GM19397 (cell line): ENCODE results near the gene CNNM2.
"Not testable (repeated sequence)": the region's sequence is repeated elsewhere in the genome, so short reads cannot be mapped to it uniquely, and the experiment has no call there.

Experiments used
- ATAC-seq: cut with Tn5 transposase; IDR thresholded peaks from one replicate; pipeline ENCODE4 v1.9.1; 2021; ENCODE audit warnings: mild to moderate bottlenecking, moderate library complexity; ENCODE audit not compliant: unreplicated experiment

Gene CNNM2

DNA sequence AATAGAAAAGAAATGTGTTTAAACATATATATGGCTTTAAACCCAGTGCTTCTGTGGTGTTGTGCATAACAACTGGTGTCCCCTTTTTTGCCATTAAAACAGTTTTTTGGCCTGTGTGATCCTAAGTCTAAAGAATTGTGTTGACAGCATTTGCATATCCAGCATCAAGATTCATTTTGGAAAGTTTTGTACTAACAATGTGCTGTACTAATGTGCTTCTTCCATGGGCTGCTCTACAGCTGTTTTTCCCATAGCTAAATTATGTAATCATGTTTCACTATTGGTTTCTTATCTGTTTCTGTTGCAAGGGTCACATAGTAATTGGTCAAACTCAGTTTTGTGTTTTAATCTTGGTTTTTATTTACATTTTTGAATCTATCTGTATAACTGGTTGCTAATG is 5.5 kb downstream of the CNNM2 start:
- ATAC-seq, result no peak

DNA sequence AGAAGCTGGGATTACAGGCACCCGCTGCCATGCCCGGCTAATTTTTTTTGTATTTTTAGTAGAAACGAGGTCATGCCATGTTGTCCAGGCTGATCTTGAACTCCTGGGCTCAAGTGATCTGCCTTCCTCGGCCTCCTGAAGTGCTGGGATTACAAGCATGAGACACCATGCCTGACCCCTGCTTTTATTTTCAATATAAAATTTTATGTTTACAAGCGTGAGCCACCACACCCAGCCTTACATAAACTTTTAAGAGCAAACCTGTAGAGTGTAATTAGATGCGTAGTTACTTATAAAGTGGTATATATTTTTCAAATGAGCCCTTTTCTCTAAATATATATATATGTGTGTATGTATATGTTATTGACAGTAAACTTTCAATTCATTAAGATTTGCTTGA is 8.7 kb downstream of the CNNM2 start:
- ATAC-seq, result no peak

DNA sequence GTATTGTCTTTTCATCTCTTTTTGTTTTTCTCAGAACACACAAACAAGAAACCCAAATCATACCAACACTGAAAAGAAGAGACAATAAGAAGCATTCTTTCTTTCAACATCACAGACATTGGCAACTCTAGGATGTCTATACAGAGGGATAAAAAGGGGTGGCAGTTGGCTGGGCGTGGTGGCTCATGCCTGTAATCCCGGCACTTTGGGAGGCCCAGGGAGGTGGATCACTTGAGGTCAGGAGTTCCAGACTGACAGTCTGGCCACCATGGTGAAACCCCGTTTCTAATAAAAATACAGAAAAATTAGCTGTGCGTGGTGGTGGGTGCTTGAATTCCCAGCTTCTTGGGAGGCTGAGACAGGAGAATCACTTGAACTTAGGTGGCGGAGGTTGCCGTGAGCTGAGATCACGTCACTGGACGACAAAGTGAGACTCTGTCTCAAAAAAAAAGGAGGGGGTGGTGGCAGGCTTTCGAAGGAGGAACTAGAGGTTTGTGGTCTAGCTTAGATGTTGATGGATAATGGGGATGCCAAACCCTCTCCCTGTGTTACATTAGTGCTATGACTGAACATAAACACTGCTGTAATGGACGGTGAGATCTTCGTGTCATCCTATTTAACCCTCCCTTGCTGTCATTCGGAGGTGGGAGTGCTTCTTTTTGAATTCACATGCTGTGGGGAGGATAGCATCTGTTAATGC is 9.4 kb downstream of the CNNM2 start:
- no peak for ATAC-seq

DNA sequence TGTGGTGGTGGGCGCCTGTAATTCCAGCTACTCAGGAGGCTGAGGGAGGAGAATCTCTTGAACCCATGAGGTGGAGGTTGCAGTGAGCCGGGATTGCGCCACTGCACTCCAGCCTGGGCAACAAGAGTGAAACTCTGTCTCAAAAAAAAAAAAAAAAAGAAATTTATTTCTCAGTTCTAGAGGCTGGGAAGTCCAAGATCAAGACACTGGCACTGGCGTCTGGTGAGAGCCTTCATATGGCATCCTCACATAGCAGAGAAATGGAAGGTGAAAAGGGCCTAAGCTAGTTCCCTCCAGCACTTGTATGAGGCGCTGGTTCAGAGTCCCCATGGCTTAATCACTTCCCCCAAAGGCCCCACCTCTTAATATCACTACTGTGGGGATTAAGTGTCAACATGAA is 10.3 kb downstream of the CNNM2 start:
- ATAC-seq, result not testable (repeated sequence)

DNA sequence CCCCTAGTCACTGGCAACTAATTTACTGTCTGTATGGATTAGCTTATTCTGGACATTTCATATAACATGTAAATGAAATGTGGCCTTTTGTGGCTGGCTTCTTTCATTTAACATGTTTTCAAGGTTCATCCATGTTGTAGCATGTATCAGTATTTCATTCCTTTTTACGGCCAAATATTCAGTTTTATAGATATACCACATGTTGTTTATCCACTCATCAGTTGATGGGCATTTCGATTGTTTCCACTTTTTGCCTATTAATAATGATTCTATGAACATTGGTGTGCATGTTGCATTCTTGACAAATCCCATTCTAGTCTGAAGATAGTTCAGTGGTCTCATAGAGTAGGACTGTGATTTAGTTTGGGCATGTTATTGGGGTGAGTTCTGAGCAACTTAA is 12.6 kb downstream of the CNNM2 start:
- no peak for ATAC-seq

DNA sequence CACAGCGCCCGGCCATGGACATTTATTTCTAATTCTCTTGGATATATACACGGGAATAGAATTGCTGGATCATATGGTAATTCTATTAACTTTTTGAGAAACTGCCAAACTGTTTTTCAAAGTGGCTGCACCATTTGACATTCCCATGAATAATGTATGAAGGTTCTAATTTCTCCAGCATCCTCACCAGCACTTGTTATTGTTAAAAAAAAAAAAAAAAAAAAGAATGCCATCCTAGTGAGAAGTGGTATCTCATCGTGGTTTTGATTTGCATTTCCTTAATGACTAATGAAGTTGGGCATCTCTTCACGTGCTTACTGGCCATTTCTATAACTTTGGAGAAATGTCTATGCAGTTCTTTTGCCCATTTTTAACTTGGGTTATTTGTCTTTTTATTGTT is 13.5 kb downstream of the CNNM2 start:
- ATAC-seq, result no peak

DNA sequence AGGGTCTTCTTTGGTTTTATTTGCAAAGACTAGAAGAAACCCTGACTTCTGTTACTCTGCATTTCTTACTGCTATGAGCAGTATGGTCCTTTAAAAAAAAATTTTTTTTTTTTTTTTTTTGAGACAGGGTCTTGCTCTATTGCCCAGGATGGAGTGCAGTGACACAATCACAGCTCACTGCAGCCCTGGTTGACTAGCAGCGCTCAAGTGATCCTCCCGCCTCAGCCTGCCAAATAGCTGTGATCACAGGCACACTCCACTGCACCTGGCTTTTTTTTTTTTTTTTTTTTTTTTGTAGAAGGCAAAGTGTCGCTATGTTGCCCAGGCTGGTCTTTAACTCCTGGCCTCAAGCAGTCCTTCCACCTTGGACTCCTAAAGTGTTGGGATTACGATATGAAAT is 17.4 kb downstream of the CNNM2 start:
- ATAC-seq, result no peak

DNA sequence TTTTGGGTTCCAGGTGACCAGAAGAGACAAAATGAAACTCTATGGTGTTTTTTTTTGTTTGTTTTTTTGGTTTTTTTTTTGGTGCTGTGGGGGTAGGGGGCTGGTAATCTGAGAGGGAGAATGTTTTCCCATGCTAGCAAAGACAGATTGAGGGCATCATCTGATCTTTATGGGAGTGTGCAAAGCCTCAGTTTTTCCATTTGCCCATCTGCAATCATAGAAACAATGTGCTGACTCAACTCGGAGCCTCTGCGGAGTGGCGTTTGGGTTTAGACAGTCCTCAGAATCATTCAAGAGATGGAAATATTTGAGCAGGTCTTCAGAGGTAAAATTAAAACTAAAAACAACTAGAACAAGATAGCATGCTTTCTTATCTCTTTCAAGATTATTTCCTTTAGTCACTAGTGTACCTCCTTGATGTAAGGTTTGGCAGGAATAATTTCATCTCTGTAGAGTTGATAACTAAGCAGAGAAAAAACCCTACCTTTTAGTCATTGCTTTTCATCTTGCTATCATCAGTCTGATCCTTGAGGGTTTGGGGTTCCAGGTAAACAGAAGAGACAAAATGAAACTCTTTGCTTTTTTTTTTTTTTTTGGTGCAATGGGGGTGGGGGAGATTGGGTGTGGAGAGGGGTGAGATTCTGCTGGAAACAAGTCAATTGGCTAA is 18.0 kb downstream of the CNNM2 start:
- no peak for ATAC-seq

DNA sequence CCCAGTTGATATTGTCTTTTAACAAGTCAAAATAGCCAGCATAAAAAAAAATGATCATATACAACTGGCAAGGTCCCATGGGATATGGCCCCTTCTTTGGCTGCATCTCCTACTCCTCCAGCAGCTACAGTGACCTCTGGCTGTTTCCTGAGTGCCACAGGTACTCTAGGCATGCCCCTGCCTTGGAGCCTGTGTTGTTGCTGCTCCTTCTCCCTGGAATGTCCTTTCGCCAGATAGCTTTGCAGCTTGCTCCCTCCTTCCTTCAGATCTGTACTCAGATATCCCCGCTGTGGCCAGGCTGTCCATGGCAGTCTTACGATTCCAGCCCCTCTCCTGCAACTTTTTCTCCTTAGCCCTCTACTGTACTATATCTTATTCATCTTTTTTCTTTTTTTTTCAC is 23.3 kb downstream of the CNNM2 start:
- ATAC-seq, result no peak

DNA sequence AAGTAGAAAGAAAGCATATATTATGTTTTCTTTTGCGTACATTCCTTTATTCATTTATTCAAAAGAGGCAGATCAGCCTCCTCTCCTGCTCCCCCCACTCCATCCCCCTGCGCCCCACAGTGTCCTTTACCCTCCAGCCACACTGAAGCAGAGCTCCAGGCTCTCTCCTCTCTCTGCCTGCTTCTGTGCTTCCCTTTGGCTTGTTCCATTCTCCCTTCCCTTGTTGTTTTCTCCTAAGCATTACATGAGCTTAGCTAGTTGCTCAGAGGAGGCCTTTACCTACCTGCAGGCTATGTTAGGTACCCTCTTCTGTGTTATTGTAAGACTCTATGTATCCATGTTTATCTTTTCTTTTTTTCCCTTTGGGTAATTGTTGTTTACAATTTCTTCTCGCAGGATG is 27.4 kb downstream of the CNNM2 start:
- no peak for ATAC-seq

DNA sequence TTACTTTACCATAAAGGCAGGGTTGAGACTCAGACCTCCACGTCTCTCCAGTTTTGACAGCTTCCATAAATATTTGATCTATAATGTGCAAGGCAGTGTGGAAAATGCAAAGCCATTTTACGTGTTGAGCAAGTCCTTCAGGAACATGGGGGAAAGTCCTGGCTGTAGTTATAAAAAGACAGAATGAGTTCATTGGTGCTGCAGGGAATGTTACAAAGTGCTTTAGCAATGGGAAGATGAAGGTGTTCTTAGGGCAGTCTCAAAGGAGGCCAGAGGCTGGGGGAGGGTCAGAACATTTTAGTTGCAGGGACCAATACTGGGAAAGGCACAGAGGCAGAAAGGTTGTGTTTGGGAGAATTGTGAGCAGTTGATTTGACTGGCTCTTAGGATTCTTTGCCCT is 27.9 kb downstream of the CNNM2 start:
- ATAC-seq, result no peak

DNA sequence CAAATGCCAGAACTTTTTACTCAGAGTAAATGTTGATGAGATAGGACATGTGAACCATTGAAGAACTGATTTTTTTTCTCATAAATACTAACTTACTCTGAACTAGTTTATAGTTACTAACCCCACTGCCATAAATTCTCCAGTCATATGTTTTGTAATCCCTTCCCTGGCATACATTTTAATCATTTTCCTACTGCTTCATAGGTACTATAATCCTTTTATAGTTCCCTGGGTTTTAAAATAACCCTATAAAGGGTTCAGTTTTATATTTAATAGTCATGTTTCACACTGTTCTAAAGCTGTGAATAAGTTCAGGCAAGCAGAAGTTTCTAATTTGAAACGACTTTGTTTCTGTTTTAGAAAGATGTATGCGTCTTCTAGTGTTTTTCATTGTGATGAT is 28.9 kb downstream of the CNNM2 start:
- ATAC-seq, result no peak

DNA sequence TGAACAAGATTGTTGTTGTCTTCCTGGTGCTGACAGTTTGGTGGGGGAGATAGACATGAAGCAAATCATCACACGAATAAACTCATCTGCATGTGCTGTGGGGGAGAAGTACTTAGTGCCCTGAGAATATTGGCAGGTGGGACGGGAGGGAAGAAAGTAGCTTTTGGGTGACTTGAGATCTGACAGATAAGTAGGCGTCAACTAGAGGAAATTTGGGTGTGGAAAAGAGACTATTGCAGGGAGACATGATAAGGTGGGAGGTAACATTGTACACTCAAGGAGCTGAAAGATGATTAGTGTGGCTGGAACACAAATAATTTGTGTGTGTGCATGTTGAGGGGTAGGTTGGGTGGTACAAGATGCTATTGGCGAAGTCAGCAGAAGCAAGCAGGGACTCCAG is 30.1 kb downstream of the CNNM2 start:
- no peak for ATAC-seq

DNA sequence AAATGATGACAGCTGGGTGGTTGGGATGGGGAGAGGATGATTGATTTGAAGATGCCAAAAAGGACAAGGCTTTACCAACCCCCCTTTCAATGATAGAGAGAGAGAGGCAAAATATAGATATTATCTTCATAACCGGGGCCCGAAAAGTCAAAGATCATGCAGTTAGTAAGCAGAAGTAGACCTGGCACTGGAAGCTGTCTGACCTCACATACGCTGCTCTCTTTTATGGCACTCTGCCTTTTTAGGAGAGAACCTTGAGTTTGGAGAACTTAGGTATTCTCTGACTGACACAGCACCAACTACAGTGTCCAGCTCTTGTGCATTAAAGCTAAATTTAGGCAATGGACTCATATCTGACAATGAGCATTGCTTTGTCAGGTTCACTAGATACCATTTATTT is 30.7 kb downstream of the CNNM2 start:
- ATAC-seq, result no peak

DNA sequence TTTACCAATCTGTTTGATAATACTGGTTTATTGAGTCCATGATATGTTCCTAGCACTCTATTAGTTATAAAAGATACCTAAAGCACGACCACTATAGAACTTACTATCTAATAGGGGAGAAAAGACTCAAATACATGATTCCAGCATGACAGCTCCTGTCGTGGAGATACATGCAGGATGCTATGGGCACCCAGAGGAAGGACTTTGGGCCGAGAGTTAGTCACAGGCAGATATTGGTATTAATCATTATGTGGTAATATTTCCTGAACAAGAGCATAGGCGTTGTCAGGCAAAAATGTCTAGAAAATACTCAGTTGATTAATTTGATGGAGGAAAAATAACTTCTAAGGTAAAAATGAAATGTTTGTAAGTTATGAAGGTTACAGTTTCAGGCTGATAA is 31.8 kb downstream of the CNNM2 start:
- no peak for ATAC-seq

DNA sequence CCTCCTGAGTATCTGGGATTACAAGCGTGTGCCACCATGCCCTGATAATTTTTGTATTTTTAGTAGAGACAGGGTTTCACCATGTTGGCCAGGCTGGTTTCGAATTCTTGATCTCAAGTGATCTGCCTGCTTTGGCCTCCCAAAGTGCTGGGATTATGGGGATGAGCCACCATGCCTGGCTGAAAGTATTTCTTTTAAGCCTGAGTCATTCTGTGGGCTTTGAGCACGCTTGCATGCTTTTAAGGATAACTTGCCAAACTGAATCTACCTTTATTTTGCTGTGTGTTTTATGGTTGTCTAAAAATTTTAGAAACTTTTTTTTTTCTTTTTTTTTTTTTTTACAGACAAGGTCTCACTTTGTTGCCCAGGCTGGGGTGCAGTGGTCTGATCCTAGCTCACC is 33.2 kb downstream of the CNNM2 start:
- ATAC-seq, result no peak

DNA sequence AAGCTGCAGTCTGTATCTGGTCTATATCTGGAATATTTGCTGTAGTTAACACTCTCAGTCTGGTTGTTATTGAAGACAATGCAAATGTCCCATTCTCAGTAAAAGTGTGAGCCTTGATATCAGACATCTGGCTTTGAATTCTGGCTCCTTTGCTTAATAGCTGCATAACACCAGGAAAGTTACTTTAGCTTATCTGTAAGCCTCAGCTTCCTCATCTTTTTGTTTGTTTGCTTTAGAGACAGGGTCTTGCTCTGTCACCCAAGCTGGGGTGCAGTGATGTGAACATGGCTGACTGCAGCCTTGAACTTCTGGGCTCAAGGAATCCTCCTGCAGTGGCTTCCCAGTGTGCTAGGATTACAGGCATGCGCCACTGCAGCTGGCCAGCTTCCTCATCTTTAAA is 41.3 kb downstream of the CNNM2 start:
- ATAC-seq, result no peak

DNA sequence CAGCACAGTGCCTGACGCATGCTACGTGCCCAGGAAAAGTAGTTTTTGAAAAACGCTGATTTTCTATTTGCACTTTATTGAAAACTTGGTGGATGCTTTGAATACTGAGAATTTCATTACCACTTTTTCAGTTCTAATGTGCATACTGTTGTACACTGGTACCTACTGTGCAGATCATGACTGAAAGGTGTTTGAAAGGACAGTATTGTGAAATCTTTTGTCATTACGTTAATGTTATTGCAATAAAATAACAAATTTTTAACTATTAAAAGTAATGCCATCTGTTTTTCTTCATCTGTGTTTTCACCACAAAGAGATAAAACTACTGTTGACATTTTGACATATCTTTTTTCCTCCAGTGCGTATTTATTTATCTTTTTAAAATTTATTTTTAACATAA is 42.1 kb downstream of the CNNM2 start:
- ATAC-seq, result no peak

DNA sequence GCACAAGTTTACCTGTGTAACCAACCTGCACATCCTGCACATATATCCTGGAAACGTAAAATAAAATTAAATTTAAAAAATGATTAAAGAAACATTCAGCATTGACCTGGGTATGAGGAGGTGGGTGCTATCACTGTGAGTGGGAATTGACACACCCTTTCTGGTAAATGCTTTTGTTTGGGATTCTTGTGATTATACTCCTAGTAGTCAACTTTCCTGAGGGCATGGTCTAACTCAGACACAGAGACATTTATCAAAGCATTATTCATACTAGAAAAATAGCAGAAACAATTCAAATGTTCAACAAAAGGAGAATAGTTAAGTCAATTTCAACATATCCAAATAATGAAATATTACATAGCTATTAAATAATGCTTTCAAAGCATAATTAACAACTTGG is 44.2 kb downstream of the CNNM2 start:
- ATAC-seq, result no peak

DNA sequence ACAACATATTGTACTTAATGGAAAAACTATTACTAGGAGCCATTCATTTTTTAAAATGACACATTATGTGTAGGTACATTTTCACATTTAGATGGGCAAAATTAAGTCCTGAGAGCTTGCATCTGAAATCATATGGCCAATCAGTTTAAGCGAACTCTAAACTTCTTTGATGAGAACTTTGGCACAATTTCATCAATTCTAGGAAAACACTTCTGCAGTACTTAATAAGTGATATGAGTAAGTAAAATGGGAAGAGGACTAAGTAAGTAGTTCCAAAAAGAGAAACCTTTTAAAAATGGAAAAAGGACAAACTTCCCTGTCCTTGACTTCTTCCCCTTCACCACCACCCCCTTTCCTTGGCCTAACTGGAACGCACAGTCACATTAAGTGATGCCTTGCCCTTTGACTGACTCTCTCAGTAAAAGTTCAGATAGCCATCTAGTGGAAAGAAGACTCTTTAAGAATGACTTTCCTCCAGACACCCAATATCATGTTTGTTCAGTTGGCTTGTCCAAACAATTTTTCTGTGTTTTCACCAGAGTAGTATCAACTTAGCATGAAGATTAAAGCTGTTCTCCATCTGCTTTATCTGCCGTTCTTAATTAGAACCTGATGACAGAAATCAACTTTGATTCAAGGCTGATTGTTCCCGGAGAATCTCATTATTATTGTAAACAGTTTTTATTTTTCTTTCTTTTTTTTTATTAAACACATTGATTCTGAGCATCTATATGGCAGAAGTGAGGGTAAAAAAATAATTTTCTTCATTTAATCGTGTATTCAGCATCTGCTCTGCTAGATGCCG is 45.1 kb downstream of the CNNM2 start:
- ATAC-seq, result no peak

DNA sequence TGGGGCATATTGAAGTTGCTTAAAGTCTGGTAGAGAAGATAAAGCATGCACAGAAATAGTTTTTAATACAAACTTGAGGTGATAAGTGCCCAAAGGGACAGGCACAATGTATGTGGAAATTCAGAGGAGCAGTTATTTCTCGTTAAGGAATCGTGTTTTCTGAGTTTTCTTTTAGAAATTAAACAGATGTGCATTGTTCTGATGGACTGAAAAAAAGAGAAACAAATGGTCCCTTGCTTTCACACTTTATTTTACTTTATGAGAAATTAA is 45.6 kb downstream of the CNNM2 start:
- ATAC-seq, result no peak

DNA sequence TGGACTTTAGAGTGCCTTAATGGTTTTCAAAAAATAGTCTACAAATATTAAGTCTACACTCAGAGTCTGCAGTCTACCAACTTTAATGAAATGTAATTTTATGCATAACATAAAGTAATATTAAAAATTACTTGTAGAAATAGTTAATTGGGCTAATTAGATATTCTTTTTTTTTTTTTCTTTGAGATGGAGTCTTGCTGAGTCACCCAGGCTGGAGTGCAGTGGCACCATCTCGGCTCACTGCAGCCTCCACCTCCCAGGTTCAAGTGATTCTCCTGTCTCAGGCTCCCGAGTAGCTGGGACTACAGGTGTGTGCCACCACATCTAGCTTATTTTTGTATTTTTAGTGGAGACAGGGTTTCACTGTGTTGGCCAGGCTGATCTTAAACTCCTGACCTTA is 46.0 kb downstream of the CNNM2 start:
- not testable (repeated sequence) for ATAC-seq
